GF-D8 (cell line): ENCODE measurements around the gene TPSAB1.

Experiments
- DNase-seq: peaks from one replicate; lab custom pipeline; 2025; lab: John Stamatoyannopoulos, UW

The TPSAB1 gene

GRCh38 chr16:1210461-1210860 lies 30.0 kb upstream of the TPSAB1 start:
- no peak for DNase-seq

GRCh38 chr16:1211451-1212268 lies 28.8 kb upstream of the TPSAB1 start:
- DNase-seq = no peak

- no peak for DNase-seq
Observed at GRCh38 chr16:1212616-1213194, 27.8 kb upstream of the TPSAB1 start.

GRCh38 chr16:1213231-1213630 lies 27.3 kb upstream of the TPSAB1 start:
- DNase-seq = no peak

- DNase-seq = no peak
Observed at GRCh38 chr16:1213796-1214372, 26.6 kb upstream of the TPSAB1 start.

GRCh38 chr16:1214719-1215118 lies 25.8 kb upstream of the TPSAB1 start:
- DNase-seq = no peak

- no peak for DNase-seq
Observed at GRCh38 chr16:1215574-1216295, 24.8 kb upstream of the TPSAB1 start.

GRCh38 chr16:1216296-1216619 lies 24.2 kb upstream of the TPSAB1 start:
- no peak for DNase-seq

GRCh38 chr16:1216681-1217400 lies 23.7 kb upstream of the TPSAB1 start:
- DNase-seq = no peak

GRCh38 chr16:1217526-1217925 lies 23.0 kb upstream of the TPSAB1 start:
- DNase-seq = no peak

- DNase-seq = no peak
Observed at GRCh38 chr16:1218061-1218929, 22.2 kb upstream of the TPSAB1 start.

- no peak for DNase-seq
Observed at GRCh38 chr16:1218930-1219611, 21.4 kb upstream of the TPSAB1 start.

- no peak for DNase-seq
Observed at GRCh38 chr16:1220098-1220728, 20.3 kb upstream of the TPSAB1 start.

GRCh38 chr16:1220841-1221627 lies 19.5 kb upstream of the TPSAB1 start:
- no peak for DNase-seq

GRCh38 chr16:1221628-1222552 lies 18.6 kb upstream of the TPSAB1 start:
- DNase-seq = no peak

- no peak for DNase-seq
Observed at GRCh38 chr16:1222553-1223354, 17.8 kb upstream of the TPSAB1 start.
